Mucosa of descending colon (tissue), 3 donors: ENCODE results near the gene SMG5. TPM values are rescaled to one million over a fixed set of nuclear protein-coding genes. Genes with fewer than 3 reads are reported as not detected.
"Not testable (repeated sequence)": the region's sequence is repeated elsewhere in the genome, so short reads cannot be mapped to it uniquely, and the experiment has no call there.

Source experiments
- ATAC-seq: fragments of 200-7000 bp; cut with Tn5 transposase; one replicate; pipeline ENCODE4 v1.9.1; 2020; ENCODE audit warnings: mild to moderate bottlenecking, moderate library complexity
- DNase-seq, 3 donors: peaks; one replicate each; pipeline ENCODE4 v3.0.0-alpha.2; 2020
- H3K36me3 ChIP-seq: fragments of 200-600 bp; one replicate; pipeline ENCODE4 v1.8.0; 2021; ENCODE audit warnings: low read depth, mild to moderate bottlenecking
- H3K4me1 ChIP-seq: fragments of 200-600 bp; one replicate; pipeline ENCODE4 v1.8.0; 2021; ENCODE audit warnings: low read depth, mild to moderate bottlenecking
- H3K4me3 ChIP-seq: fragments of 200-600 bp; one replicate; pipeline ENCODE4 v1.8.0; 2021; ENCODE audit warnings: mild to moderate bottlenecking
- H3K9me3 ChIP-seq: fragments of 200-600 bp; one replicate; pipeline ENCODE4 v1.8.0; 2021; ENCODE audit warnings: mild to moderate bottlenecking
- intact Hi-C, 2 donors: fragments of 100-400 bp; cut with DNase I in 1 of 2; cut with micrococcal nuclease in 1 of 2; formaldehyde crosslinking; loops; one replicate each; pipeline versions ENCODE4 v1.11.0 to v1.11.1; 2022; cut with DNase I, micrococcal nuclease
- total RNA-seq, 3 donors: library from RNA; stranded (reverse); fragmentation: NEBNext Ultra II Directional in 2 of 3; extraction: Animal tissue kit (Norgen Biotek cat#: 25700) in 2 of 3; gene quantifications; one replicate each; pipeline versions ENCODE4 v1.2.1 to v1.2.4, GENCODE V29; 2021 to 2023
- TF ChIP-seq, protein P1 (sequence below): fragments of 200-600 bp; IDR thresholded peaks from one replicate; pipeline ENCODE4 v1.8.0; 2022; ENCODE audit warnings: antibody characterized with exemption, mild to moderate bottlenecking
- donor health status: DM: no; HTN: no; CAD: no; lungs with moderate emphysema.
- donor health status: DM: no; HTN: no; CAD: no.
- donor health status: DM: no; HTN: yes; CAD: no.

SMG5 gene
- total RNA-seq, 3 donors from 2014 or later, result 72.9 to 89.5 (median 81.1) TPM

DNA sequence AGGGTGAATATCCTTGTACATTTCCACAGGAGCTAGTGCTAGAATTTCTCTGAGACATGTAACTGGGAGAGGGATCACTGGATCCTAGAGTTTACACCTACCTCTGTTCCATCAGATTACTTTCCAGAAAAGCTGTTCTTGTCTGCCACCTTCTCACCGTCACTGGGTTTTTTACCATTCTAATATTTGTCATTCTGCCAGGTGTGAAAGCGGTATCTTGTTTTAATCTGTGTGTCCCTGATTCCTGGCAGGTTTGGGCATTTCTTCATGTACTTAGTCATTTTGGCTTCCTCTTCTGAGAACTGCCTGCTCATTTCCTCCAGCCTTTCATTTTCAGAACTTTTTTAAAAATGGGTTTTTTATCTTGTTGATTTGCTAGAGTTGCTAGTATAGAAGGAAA is 64.8 kb downstream of the SMG5 start:
- H3K9me3 ChIP-seq, result no peaks in the 10 kb centered on the region
- ATAC-seq (no peak), DNase-seq (no peak)
- intact Hi-C loops, result no loop called here
- H3K36me3 ChIP-seq, result no peaks in the 10 kb centered on the region
- TF ChIP-seq, protein P1, sequence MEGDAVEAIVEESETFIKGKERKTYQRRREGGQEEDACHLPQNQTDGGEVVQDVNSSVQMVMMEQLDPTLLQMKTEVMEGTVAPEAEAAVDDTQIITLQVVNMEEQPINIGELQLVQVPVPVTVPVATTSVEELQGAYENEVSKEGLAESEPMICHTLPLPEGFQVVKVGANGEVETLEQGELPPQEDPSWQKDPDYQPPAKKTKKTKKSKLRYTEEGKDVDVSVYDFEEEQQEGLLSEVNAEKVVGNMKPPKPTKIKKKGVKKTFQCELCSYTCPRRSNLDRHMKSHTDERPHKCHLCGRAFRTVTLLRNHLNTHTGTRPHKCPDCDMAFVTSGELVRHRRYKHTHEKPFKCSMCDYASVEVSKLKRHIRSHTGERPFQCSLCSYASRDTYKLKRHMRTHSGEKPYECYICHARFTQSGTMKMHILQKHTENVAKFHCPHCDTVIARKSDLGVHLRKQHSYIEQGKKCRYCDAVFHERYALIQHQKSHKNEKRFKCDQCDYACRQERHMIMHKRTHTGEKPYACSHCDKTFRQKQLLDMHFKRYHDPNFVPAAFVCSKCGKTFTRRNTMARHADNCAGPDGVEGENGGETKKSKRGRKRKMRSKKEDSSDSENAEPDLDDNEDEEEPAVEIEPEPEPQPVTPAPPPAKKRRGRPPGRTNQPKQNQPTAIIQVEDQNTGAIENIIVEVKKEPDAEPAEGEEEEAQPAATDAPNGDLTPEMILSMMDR, result no peak
- H3K4me1 ChIP-seq, result peaks cover 9% of the 10 kb centered on the region
- H3K4me3 ChIP-seq, result no peak overlapping the region

DNA sequence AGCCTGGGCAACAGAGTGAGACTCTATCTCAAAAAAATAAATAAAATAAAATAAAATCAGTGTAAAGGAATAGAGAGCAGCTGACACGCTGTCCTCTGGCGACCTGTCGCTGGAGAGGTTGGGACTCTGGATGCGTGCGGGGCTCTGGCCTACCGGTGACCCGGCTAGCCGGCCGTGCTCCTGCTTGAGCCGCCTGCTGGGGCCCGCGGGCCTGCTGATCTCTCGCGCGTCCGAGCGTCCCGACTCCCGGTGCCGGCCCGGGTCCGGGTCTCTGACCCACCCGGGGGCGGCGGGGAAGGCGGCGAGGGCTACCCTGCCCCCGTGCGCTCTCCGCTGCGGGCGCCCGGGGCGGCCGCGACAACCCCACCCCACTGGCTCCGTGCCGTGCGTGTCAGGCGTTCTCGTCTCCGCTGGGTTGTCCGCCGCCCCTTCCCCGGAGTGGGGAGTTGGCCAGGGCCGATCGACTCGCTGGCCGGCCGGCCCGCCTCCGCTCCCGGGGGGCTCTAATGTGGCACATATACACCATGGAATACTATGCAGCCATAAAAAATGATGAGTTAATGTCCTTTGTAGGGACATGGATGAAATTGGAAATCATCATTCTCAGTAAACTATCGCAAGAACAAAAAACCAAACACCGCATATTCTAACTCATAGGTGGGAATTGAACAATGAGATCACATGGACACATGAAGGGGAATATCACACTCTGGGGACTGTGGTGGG is 66.1 kb downstream of the SMG5 start:
- intact Hi-C loops, ATAC-seq, H3K4me3 ChIP-seq, H3K9me3 ChIP-seq, H3K4me1 ChIP-seq, H3K36me3 ChIP-seq: not testable (repeated sequence)
- DNase-seq, result peak in 1 of 3 donors; percentile 46

DNA sequence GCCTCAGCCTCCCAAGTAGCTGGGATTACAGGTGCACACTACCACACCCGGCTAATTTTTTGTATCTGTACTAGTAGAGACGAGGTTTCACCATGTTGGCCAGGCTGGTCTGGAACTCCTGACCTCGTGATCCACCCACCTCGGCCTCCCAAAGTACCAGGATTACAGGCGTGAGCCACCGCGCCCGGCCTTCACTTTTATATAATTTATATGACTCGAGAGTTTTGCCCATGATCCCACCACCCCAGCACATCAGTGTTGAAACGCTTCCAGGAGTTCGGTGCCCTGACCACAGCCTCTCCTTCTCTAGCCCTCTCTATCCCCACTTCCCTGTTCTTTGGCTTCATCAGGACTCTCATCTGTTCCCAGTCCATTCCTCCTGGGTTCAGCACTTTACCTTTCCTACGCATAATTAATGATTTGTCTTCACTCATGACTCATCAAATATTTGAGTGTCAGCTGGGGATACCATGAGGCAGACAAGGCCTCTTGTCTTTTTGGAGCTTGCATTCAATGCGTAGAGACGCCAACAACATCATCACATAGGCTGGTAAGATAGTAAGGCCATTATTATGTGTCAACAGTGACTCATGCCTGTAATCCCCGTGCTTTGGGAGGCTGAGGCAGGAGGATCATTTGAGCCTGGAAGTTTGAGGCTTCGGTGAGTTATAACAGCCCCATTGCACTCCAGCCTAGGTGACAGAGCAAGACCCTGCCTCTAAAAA is 68.4 kb downstream of the SMG5 start:
- Histone ChIP-seq H3K36me3 (no peaks in the 10 kb centered on the region), H3K4me3 (no peak overlapping the region), H3K9me3 (no peaks in the 10 kb centered on the region), H3K4me1 (peaks cover 9% of the 10 kb centered on the region)
- peak in 1 of 3 donors; percentile 28 for DNase-seq
- intact Hi-C loops, result no loop called here
- TF ChIP-seq, protein P1, result no peak
- ATAC-seq, result no peak

DNA sequence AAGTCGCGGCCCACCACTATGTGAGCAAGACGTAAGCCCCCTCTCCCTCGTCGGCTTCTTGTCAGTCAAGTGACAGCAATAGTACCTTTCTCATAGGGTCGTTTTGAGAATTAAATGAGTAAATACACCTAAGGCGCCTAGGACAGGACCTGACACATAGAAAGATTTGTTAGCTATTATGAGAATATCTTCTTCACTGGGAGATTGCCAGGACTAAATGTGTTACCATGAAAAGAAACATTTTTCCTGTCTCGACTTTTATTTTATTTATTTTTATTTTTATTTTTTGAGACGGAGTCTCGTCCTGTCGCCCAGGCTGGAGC is 69.0 kb downstream of the SMG5 start:
- Histone ChIP-seq H3K4me3 (peak overlapping the region; percentile 50), H3K36me3 (no peaks in the 10 kb centered on the region), H3K4me1 (peaks cover 9% of the 10 kb centered on the region), H3K9me3 (no peaks in the 10 kb centered on the region)
- TF ChIP-seq, protein P1, result no peak
- no peak for DNase-seq
- intact Hi-C loops, result no loop called here
- ATAC-seq, result no peak

DNA sequence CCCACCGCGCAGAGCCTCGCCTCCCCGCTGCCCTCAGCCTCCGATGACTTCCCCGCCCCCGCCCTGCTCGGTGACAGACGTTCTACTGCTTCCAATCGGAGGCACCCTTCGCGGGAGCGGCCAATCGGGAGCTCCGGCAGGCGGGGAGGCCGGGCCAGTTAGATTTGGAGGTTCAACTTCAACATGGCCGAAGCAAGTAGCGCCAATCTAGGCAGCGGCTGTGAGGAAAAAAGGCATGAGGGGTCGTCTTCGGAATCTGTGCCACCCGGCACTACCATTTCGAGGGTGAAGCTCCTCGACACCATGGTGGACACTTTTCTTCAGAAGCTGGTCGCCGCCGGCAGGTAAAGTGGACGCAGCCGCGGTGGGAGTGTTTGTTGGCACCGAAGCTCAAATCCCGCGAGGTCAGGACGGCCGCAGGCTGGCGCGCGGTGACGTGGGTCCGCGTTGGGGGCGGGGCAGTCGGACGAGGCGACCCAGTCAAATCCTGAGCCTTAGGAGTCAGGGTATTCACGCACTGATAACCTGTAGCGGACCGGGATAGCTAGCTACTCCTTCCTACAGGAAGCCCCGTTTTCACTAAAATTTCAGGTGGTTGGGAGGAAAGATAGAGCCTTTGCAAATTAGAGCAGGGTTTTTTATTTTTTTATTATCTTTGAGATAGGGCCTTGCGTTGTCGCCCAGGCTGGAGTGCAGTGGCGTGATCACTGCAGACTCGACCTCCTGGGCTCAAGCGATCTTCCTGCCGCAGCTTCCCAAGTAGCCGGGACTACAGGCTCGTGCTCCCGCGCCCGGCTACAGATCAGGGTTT is 69.6 kb downstream of the SMG5 start, which contains the start of gene PMF1:
PMF1 (plus strand) TSS at position 175 of the 811 bp plus-strand sequence; CDS start at position 184, 9 bp downstream.
- DNase-seq (peak; percentile 97 to 98 (median 97)), ATAC-seq (peak; percentile 97)
- Histone ChIP-seq H3K4me1 (peaks cover 9% of the 10 kb centered on the region), H3K36me3 (no peaks in the 10 kb centered on the region), H3K9me3 (no peaks in the 10 kb centered on the region), H3K4me3 (peak within 1 kb of the TSS; percentile 50)
- intact Hi-C loops, result no loop called here
- TF ChIP-seq, protein P1, result no peak
